Neural cell (in vitro differentiated cells): ENCODE data around the gene GNG2. TPM values are rescaled to one million over a fixed set of nuclear protein-coding genes. Genes with fewer than 3 reads are reported as not detected.

Experiments used
- H2AFZ ChIP-seq: fragments of 200-600, 300-800 bp; sonication (generic), shearing (Covaris generic); 2 replicates; pipeline ENCODE4 v1.6.0; 2014; ENCODE audit warnings: low read depth, mild to moderate bottlenecking, antibody characterized with exemption, low read length, moderate library complexity
- H3F3A ChIP-seq: fragments of 200-600 bp; shearing (Covaris generic); 2 replicates; pipeline ENCODE4 v1.6.1; 2016; ENCODE audit warnings: mild to moderate bottlenecking, moderate library complexity, mixed read lengths, antibody characterized with exemption, low read length; ENCODE audit not compliant: insufficient read depth, poor library complexity, severe bottlenecking
- H3K27ac ChIP-seq: fragments of 200-600, 300-800 bp; sonication (generic), shearing (Covaris generic); 2 replicates; pipeline ENCODE4 v1.5.1; 2014; ENCODE audit warnings: mild to moderate bottlenecking, low read length, moderate library complexity
- H3K27me3 ChIP-seq: fragments of 300-800, 200-600 bp; sonication (generic), shearing (Covaris generic); 2 replicates; pipeline ENCODE4 v1.6.0; 2014; ENCODE audit warnings: mild to moderate bottlenecking, low read depth, low read length, moderate library complexity; ENCODE audit not compliant: insufficient read depth
- H3K36me3 ChIP-seq: fragments of 300-800, 200-600 bp; sonication (generic), shearing (Covaris generic); 2 replicates; pipeline ENCODE4 v1.5.1; 2014; ENCODE audit warnings: mild to moderate bottlenecking, antibody characterized with exemption, low read length, moderate library complexity; ENCODE audit not compliant: insufficient read depth
- H3K4me2 ChIP-seq: fragments of 300-800, 200-600 bp; sonication (generic), shearing (Covaris generic); 2 replicates; pipeline ENCODE4 v1.6.0; 2014; ENCODE audit warnings: mild to moderate bottlenecking, low read length
- H3K4me3 ChIP-seq: fragments of 300-800, 200-600 bp; sonication (generic), shearing (Covaris generic); 2 replicates; pipeline ENCODE4 v1.5.1; 2014; ENCODE audit warnings: mild to moderate bottlenecking, low read length, moderate library complexity
- H3K79me2 ChIP-seq: fragments of 200-600 bp; shearing (Covaris generic); replicated peaks from 2 replicates; pipeline ENCODE4 v1.6.0; 2014; ENCODE audit warnings: mild to moderate bottlenecking, low read length, moderate library complexity; ENCODE audit not compliant: insufficient read depth
- H3K9ac ChIP-seq: fragments of 300-800, 200-600 bp; sonication (generic), shearing (Covaris generic); 2 replicates; pipeline ENCODE4 v1.6.1; 2016; ENCODE audit warnings: mild to moderate bottlenecking, low read length, mixed read lengths
- H3K9me2 ChIP-seq: fragments of 200-600 bp; shearing (Covaris generic); 2 replicates; pipeline ENCODE4 v1.6.1; 2016; ENCODE audit warnings: mild to moderate bottlenecking, low read length, mixed read lengths; ENCODE audit not compliant: insufficient read depth
- H3K9me3 ChIP-seq: fragments of 200-600, 300-800 bp; sonication (generic), shearing (Covaris generic); 2 replicates; pipeline ENCODE4 v1.6.1; 2016; ENCODE audit warnings: mild to moderate bottlenecking, mixed run types, low read length, moderate library complexity, mixed read lengths
- H4K20me1 ChIP-seq: fragments of 200-600 bp; shearing (Covaris generic); 2 replicates; pipeline ENCODE4 v1.6.1; 2016; ENCODE audit warnings: mild to moderate bottlenecking, mixed run types; ENCODE audit not compliant: insufficient read depth
- CTCF ChIP-seq: fragments of 450-650 bp; IDR thresholded peaks from 2 replicates; pipeline ENCODE4 v1.5.1; 2014; ENCODE audit warnings: antibody characterized with exemption, mild to moderate bottlenecking, moderate library complexity; ENCODE audit not compliant: poor library complexity, severe bottlenecking
- EP300 ChIP-seq: fragments of 450-650 bp; conservative IDR thresholded peaks from 2 replicates; pipeline ENCODE4 v1.6.1; 2014; ENCODE audit warnings: antibody characterized with exemption, mild to moderate bottlenecking, moderate library complexity; ENCODE audit not compliant: poor library complexity, severe bottlenecking
- EZH2 ChIP-seq: fragments of 200-600, 300-800 bp; shearing (Covaris generic), sonication (generic); IDR thresholded peaks from 2 replicates; pipeline ENCODE4 v1.6.1; 2014; ENCODE audit warnings: antibody characterized with exemption, low read length, borderline replicate concordance, mild to moderate bottlenecking; ENCODE audit not compliant: insufficient read depth, poor library complexity, severe bottlenecking
- MXI1 ChIP-seq: fragments of 450-650 bp; conservative IDR thresholded peaks from 2 replicates; pipeline ENCODE4 v1.6.1; 2014; ENCODE audit warnings: antibody characterized with exemption, mild to moderate bottlenecking; ENCODE audit not compliant: poor library complexity, severe bottlenecking
- POLR2AphosphoS5 ChIP-seq: IDR thresholded peaks from 2 replicates; pipeline ENCODE4 v1.6.1; 2012
- RAD21 ChIP-seq: fragments of 450-650 bp; conservative IDR thresholded peaks from 2 replicates; pipeline ENCODE4 v1.6.1; 2014; ENCODE audit warnings: antibody characterized with exemption, mild to moderate bottlenecking, moderate library complexity
- REST ChIP-seq: IDR thresholded peaks from 2 replicates; pipeline ENCODE4 v1.6.1; 2012; ENCODE audit warnings: borderline replicate concordance
- SMC3 ChIP-seq: fragments of 450-650 bp; conservative IDR thresholded peaks from 2 replicates; pipeline ENCODE4 v1.6.1; 2014; ENCODE audit warnings: antibody characterized with exemption, mild to moderate bottlenecking, moderate library complexity; ENCODE audit not compliant: poor library complexity
- TAF1 ChIP-seq: IDR thresholded peaks from 2 replicates; pipeline ENCODE4 v1.6.1; 2012; ENCODE audit warnings: low read depth
- polyA plus RNA-seq: library from polyadenylated mRNA; depleted of rRNA; stranded (reverse); fragments of >200 nt; gene quantifications from 2 replicates; pipeline ENCODE4 v1.2.3, GENCODE V29; 2014

The GNG2 gene
- polyA plus RNA-seq, 1 donor from 2014 or later = 515 TPM

- no peak for TF ChIP-seq EZH2
- no peak for TF ChIP-seq REST
- no peak for TF ChIP-seq MXI1
- TF ChIP-seq CTCF = no peak
- TF ChIP-seq POLR2AphosphoS5 = no peak
- no peak for TF ChIP-seq SMC3
- no peak for TF ChIP-seq EP300
- TF ChIP-seq TAF1 = no peak
- no peak for TF ChIP-seq RAD21
- peaks cover 38% of the 10 kb centered on the region for H3K36me3 ChIP-seq
- no peaks in the 10 kb centered on the region for H3K79me2 ChIP-seq
- peaks cover under 1% of the 10 kb centered on the region for H3K9me3 ChIP-seq
- H3K4me3 ChIP-seq = no peak overlapping the region
- H4K20me1 ChIP-seq = no peaks in the 10 kb centered on the region
- no peaks in the 10 kb centered on the region for H3F3A ChIP-seq
- no peak overlapping the region for H3K27ac ChIP-seq
- H2AFZ ChIP-seq = no peak overlapping the region
- H3K9ac ChIP-seq = no peak overlapping the region
- H3K27me3 ChIP-seq = no peaks in the 10 kb centered on the region
- H3K9me2 ChIP-seq = no peaks in the 10 kb centered on the region
- H3K4me2 ChIP-seq = no peak overlapping the region
These were observed 93.6 kb downstream of the GNG2 start for GRCh38 chr14:51954031-51954430.

GRCh38 chr14:51954657-51955056 lies 94.2 kb downstream of the GNG2 start:
- Histone ChIP-seq H2AFZ (no peak overlapping the region), H3K27ac (no peak overlapping the region), H3K79me2 (no peaks in the 10 kb centered on the region), H3K9ac (no peak overlapping the region), H3F3A (no peaks in the 10 kb centered on the region), H3K4me2 (no peak overlapping the region), H3K4me3 (no peak overlapping the region), H3K9me2 (no peaks in the 10 kb centered on the region), H4K20me1 (no peaks in the 10 kb centered on the region), H3K36me3 (peaks cover 43% of the 10 kb centered on the region), H3K9me3 (peaks cover 7% of the 10 kb centered on the region), H3K27me3 (no peaks in the 10 kb centered on the region)
- TF ChIP-seq RAD21 (no peak), POLR2AphosphoS5 (no peak), TAF1 (no peak), EP300 (no peak), SMC3 (no peak), REST (no peak), MXI1 (no peak), EZH2 (no peak), CTCF (no peak)
